ENCODE measurements around the gene PGS1. TPM values are rescaled to one million over a fixed set of nuclear protein-coding genes. Genes with fewer than 3 reads are reported as not detected.

The PGS1 gene
- total RNA-seq, 1 donor from 2014 or later: 45.2 TPM

DNA sequence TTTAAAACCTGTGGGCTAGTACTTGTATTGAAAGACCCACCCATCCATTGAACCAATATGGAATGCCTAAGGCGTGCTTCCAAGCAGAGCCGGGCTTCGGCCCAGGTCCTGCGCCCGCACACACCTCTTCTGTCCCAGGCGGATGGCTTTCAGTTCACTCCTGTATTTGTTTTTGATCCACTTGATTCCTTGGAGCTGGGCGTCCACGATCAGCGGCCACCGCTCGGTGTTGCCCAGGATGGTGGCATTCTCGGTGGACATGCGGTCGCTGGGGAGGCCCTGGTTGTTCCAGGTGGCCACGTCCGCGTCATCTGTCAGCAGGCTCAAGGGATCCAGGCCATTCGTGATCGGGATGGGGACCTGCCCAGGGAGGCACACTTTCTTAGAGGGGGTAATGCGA, 75.9 kb downstream of the PGS1 start:
- no peaks in the 10 kb centered on the region for H3K79me2 ChIP-seq (ENCODE audit: low read depth)

DNA sequence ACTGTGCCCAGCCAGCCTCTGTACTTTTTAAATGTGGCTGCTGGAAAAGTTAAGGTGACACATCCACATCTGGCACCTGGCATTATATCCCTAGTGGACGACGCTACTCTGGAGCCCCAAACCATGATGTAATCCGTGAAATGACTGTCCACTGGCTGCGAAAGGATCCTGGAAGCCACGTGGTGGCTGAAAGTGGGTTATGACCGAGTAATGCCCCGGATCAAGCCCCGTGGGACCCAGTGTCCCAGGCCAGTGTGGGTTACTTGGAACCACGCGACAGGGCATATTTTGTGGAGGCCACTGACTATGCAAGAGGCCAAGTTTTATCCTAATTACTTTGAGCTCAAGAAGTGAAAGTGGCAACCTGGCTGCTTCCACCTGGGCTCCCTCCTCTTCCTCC, 79.6 kb downstream of the PGS1 start:
- Mint-ChIP-seq H3K27ac (no peak overlapping the region), H3K4me1 (no peaks in the 10 kb centered on the region), H3K27me3 (ENCODE audit: insufficient read depth, low read depth) (peaks cover 8% of the 10 kb centered on the region), H3K4me3 (no peak overlapping the region), H3K9me3 (no peaks in the 10 kb centered on the region), H3K36me3 (no peaks in the 10 kb centered on the region)
- H2AFZ ChIP-seq (replicated peaks): no peak overlapping the region
- TF ChIP-seq EZH2 (IDR thresholded peaks at IDR 0.05) (no peak), EZH2phosphoT487 (IDR thresholded peaks at IDR 0.05) (no peak)
- TF ChIP-seq, protein P1, sequence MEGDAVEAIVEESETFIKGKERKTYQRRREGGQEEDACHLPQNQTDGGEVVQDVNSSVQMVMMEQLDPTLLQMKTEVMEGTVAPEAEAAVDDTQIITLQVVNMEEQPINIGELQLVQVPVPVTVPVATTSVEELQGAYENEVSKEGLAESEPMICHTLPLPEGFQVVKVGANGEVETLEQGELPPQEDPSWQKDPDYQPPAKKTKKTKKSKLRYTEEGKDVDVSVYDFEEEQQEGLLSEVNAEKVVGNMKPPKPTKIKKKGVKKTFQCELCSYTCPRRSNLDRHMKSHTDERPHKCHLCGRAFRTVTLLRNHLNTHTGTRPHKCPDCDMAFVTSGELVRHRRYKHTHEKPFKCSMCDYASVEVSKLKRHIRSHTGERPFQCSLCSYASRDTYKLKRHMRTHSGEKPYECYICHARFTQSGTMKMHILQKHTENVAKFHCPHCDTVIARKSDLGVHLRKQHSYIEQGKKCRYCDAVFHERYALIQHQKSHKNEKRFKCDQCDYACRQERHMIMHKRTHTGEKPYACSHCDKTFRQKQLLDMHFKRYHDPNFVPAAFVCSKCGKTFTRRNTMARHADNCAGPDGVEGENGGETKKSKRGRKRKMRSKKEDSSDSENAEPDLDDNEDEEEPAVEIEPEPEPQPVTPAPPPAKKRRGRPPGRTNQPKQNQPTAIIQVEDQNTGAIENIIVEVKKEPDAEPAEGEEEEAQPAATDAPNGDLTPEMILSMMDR (IDR thresholded peaks at IDR 0.05): no peak
- no peak overlapping the region for H3K4me3 ChIP-seq
- H4K20me1 ChIP-seq (ENCODE audit: low read depth): no peaks in the 10 kb centered on the region
- H3K4me2 ChIP-seq: no peak overlapping the region
- DNase-seq (ENCODE audit: low spot score): no peak
- no peak overlapping the region for H3K9ac ChIP-seq
- no peaks in the 10 kb centered on the region for H3K79me2 ChIP-seq (ENCODE audit: low read depth)
- H3K27me3 ChIP-seq: no peaks in the 10 kb centered on the region
- H3F3A ChIP-seq (ENCODE audit: low read depth): no peaks in the 10 kb centered on the region
- no peak overlapping the region for H3K27ac ChIP-seq
- H3K4me1 ChIP-seq: no peaks in the 10 kb centered on the region
- H3K36me3 ChIP-seq: no peaks in the 10 kb centered on the region
- H3K9me3 ChIP-seq (ENCODE audit: low read depth): no peaks in the 10 kb centered on the region

More for the DNA sequence above, 75.9 kb downstream of the PGS1 start:
- Histone ChIP-seq H3K4me3 (no peak overlapping the region), H2AFZ (replicated peaks) (no peak overlapping the region), H3K36me3 (no peaks in the 10 kb centered on the region), H3K27ac (no peak overlapping the region), H4K20me1 (ENCODE audit: low read depth) (no peaks in the 10 kb centered on the region), H3K27me3 (no peaks in the 10 kb centered on the region), H3K4me2 (no peak overlapping the region), H3K9me3 (ENCODE audit: low read depth) (no peaks in the 10 kb centered on the region), H3K4me1 (no peaks in the 10 kb centered on the region), H3K9ac (no peak overlapping the region), H3F3A (ENCODE audit: low read depth) (no peaks in the 10 kb centered on the region)
- Mint-ChIP-seq H3K9me3 (no peaks in the 10 kb centered on the region), H3K36me3 (no peaks in the 10 kb centered on the region), H3K27ac (no peak overlapping the region), H3K4me1 (peaks cover 7% of the 10 kb centered on the region), H3K4me3 (no peak overlapping the region), H3K27me3 (ENCODE audit: insufficient read depth, low read depth) (peaks cover 5% of the 10 kb centered on the region)
- TF ChIP-seq EZH2phosphoT487 (IDR thresholded peaks at IDR 0.05) (no peak), EZH2 (IDR thresholded peaks at IDR 0.05) (no peak)
- TF ChIP-seq, protein P1 (IDR thresholded peaks at IDR 0.05): no peak
- no peak for DNase-seq (ENCODE audit: low spot score)

- no peaks in the 10 kb centered on the region for H3K4me1 ChIP-seq
- H3K27ac ChIP-seq: no peak overlapping the region
- H3K4me3 Mint-ChIP-seq: no peak overlapping the region
- H3K27ac Mint-ChIP-seq: no peak overlapping the region
- no peaks in the 10 kb centered on the region for H4K20me1 ChIP-seq (ENCODE audit: low read depth)
- no peak overlapping the region for H2AFZ ChIP-seq (replicated peaks)
- no peaks in the 10 kb centered on the region for H3K9me3 ChIP-seq (ENCODE audit: low read depth)
- DNase-seq (ENCODE audit: low spot score): no peak
- no peaks in the 10 kb centered on the region for H3F3A ChIP-seq (ENCODE audit: low read depth)
- H3K4me2 ChIP-seq: no peak overlapping the region
- H3K4me1 Mint-ChIP-seq: no peaks in the 10 kb centered on the region
- H3K9me3 Mint-ChIP-seq: no peaks in the 10 kb centered on the region
- H3K27me3 ChIP-seq: no peaks in the 10 kb centered on the region
- TF ChIP-seq EZH2phosphoT487 (IDR thresholded peaks at IDR 0.05) (no peak), EZH2 (IDR thresholded peaks at IDR 0.05) (no peak)
- TF ChIP-seq, protein P1 (IDR thresholded peaks at IDR 0.05): no peak
- no peak overlapping the region for H3K4me3 ChIP-seq
- no peak overlapping the region for H3K9ac ChIP-seq
- H3K79me2 ChIP-seq (ENCODE audit: low read depth): no peaks in the 10 kb centered on the region
- H3K27me3 Mint-ChIP-seq (ENCODE audit: insufficient read depth, low read depth): peaks cover 8% of the 10 kb centered on the region
- no peaks in the 10 kb centered on the region for H3K36me3 ChIP-seq
- H3K36me3 Mint-ChIP-seq: no peaks in the 10 kb centered on the region
Observed at GRCh38 chr17:78458736-78459335, 80.4 kb downstream of the PGS1 start.
